HL-60 (cell line): ENCODE results near the gene MAP4K4.

Experiments
- GABPA ChIP-seq: IDR thresholded peaks from 2 replicates; pipeline ENCODE4 v1.6.1; 2012; ENCODE audit warnings: low read depth
- POLR2AphosphoS5 ChIP-seq: IDR thresholded peaks from 2 replicates; pipeline ENCODE4 v1.6.1; 2012; ENCODE audit warnings: low read depth
- TF ChIP-seq, protein P1 (sequence below): IDR thresholded peaks from one replicate; pipeline ENCODE4 v1.5.1; 2011; ENCODE audit warnings: low read length, control low read depth, inconsistent platforms; ENCODE audit not compliant: insufficient read depth
- TF ChIP-seq, protein P2 (sequence below): IDR thresholded peaks from 2 replicates; pipeline ENCODE4 v1.6.1; 2012; ENCODE audit warnings: low read depth; ENCODE audit not compliant: insufficient replicate concordance

DNA sequence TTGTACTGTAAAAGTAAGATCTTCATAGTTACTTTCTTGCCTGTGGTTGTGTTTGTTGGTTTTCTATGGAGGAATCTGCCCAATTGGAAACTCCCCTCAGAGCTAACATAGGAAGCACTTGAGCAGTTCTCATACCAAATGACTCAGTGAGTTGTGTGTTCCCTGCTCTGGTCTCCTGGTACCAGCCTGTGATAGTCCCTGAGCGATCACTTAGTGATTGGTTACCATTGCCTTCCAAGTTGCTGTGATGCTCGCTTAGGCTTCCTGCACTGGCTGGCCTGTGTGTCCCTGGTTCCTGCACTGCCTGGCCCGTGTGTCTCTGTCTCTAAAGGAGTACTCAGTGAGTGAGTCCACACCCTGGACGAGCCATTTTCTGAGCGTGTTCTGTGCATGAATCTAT is 133.0 kb downstream of the MAP4K4 start:
- TF ChIP-seq, protein P1, sequence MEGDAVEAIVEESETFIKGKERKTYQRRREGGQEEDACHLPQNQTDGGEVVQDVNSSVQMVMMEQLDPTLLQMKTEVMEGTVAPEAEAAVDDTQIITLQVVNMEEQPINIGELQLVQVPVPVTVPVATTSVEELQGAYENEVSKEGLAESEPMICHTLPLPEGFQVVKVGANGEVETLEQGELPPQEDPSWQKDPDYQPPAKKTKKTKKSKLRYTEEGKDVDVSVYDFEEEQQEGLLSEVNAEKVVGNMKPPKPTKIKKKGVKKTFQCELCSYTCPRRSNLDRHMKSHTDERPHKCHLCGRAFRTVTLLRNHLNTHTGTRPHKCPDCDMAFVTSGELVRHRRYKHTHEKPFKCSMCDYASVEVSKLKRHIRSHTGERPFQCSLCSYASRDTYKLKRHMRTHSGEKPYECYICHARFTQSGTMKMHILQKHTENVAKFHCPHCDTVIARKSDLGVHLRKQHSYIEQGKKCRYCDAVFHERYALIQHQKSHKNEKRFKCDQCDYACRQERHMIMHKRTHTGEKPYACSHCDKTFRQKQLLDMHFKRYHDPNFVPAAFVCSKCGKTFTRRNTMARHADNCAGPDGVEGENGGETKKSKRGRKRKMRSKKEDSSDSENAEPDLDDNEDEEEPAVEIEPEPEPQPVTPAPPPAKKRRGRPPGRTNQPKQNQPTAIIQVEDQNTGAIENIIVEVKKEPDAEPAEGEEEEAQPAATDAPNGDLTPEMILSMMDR, result no peak
- no peak for TF ChIP-seq GABPA
- TF ChIP-seq POLR2AphosphoS5, result no peak
- TF ChIP-seq, protein P2, sequence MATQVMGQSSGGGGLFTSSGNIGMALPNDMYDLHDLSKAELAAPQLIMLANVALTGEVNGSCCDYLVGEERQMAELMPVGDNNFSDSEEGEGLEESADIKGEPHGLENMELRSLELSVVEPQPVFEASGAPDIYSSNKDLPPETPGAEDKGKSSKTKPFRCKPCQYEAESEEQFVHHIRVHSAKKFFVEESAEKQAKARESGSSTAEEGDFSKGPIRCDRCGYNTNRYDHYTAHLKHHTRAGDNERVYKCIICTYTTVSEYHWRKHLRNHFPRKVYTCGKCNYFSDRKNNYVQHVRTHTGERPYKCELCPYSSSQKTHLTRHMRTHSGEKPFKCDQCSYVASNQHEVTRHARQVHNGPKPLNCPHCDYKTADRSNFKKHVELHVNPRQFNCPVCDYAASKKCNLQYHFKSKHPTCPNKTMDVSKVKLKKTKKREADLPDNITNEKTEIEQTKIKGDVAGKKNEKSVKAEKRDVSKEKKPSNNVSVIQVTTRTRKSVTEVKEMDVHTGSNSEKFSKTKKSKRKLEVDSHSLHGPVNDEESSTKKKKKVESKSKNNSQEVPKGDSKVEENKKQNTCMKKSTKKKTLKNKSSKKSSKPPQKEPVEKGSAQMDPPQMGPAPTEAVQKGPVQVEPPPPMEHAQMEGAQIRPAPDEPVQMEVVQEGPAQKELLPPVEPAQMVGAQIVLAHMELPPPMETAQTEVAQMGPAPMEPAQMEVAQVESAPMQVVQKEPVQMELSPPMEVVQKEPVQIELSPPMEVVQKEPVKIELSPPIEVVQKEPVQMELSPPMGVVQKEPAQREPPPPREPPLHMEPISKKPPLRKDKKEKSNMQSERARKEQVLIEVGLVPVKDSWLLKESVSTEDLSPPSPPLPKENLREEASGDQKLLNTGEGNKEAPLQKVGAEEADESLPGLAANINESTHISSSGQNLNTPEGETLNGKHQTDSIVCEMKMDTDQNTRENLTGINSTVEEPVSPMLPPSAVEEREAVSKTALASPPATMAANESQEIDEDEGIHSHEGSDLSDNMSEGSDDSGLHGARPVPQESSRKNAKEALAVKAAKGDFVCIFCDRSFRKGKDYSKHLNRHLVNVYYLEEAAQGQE, result no peak
